Fibroblast of the aortic adventitia (primary cell): ENCODE results near the gene XYLT1. TPM values are rescaled to one million over a fixed set of nuclear protein-coding genes. Genes with fewer than 3 reads are reported as not detected.
"Not testable (repeated sequence)": the region's sequence is repeated elsewhere in the genome, so short reads cannot be mapped to it uniquely, and the experiment has no call there.

Experiments
- DNase-seq: peaks from one replicate; pipeline ENCODE4 v3.0.0-alpha.2; 2010; ENCODE audit warnings: low read depth
- H3K4me3 ChIP-seq: 2 replicates; pipeline ENCODE4 v1.5.1; 2011; ENCODE audit warnings: low read depth, mild to moderate bottlenecking, control low read depth, low read length, moderate library complexity
- total RNA-seq: library from RNA; depleted of rRNA; stranded (reverse); fragments of >200 nt; gene quantifications from 2 replicates; pipeline ENCODE4 v1.2.3, GENCODE V29; 2012; ENCODE audit warnings: low replicate concordance
- TF ChIP-seq, protein P1 (sequence below): IDR thresholded peaks from 2 replicates; pipeline ENCODE4 v1.5.1; 2011; ENCODE audit warnings: mild to moderate bottlenecking, low read length, control low read depth, inconsistent platforms; ENCODE audit not compliant: insufficient read depth

The XYLT1 gene
- total RNA-seq, 1 donor = 32.7 TPM

DNA sequence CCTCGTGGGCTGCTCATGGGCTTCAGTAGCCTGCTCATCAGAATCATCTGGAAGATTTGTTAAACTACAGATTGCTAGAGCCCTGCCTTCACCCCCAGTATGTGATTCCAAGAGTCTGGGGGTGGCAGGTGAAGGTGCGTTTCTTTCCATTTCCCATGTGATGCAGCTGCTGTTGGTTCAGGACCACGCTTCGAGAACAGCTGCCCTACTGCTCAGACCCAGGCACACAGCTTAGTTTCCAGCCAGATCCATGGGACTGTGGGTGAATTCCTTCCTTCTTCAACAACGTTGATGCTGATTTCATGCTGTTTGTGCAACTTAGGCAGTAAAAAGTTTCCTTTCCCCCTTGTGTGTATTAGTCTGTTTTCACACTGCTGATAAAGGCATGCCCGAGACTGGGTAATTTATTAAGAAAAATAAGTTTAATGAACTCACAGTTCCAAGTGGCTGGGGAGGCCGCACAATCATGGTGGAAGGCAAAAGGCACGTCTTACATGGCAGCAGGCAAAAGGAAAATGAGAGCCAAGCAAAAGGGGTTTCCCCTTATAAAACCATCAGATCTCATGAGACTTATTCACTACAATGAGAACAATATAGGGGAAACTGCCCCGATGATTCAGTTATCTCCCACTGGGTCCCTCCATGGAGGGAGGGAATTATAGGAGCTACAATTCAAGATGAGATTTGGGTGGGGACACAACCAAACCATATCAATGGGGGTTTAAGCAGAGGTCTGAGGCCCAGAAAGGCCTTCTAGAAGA, 159.2 kb downstream of the XYLT1 start:
- TF ChIP-seq, protein P1, sequence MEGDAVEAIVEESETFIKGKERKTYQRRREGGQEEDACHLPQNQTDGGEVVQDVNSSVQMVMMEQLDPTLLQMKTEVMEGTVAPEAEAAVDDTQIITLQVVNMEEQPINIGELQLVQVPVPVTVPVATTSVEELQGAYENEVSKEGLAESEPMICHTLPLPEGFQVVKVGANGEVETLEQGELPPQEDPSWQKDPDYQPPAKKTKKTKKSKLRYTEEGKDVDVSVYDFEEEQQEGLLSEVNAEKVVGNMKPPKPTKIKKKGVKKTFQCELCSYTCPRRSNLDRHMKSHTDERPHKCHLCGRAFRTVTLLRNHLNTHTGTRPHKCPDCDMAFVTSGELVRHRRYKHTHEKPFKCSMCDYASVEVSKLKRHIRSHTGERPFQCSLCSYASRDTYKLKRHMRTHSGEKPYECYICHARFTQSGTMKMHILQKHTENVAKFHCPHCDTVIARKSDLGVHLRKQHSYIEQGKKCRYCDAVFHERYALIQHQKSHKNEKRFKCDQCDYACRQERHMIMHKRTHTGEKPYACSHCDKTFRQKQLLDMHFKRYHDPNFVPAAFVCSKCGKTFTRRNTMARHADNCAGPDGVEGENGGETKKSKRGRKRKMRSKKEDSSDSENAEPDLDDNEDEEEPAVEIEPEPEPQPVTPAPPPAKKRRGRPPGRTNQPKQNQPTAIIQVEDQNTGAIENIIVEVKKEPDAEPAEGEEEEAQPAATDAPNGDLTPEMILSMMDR = no peak
- no peak overlapping the region for H3K4me3 ChIP-seq
- no peak for DNase-seq

DNA sequence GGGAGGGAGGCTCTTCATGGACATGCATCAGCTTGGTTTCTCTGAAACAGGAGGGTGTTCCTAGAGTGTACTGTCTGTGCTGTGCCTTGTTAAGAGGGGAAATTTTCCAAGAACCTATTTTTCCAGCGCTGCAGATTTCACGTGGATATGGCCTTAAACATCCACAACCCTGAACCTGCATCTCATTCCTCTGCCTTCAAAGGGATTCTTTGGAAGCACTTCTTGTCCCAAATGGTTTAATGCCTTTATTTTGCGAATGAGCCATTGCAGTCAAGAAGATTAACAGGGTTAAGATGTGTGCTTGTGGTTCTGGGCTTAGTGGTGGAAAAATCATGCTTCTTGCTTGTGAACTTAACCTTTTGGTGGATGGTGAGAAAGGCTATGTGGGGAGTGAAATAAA, 161.2 kb downstream of the XYLT1 start:
- TF ChIP-seq, protein P1 = no peak
- no peak for DNase-seq
- no peak overlapping the region for H3K4me3 ChIP-seq

DNA sequence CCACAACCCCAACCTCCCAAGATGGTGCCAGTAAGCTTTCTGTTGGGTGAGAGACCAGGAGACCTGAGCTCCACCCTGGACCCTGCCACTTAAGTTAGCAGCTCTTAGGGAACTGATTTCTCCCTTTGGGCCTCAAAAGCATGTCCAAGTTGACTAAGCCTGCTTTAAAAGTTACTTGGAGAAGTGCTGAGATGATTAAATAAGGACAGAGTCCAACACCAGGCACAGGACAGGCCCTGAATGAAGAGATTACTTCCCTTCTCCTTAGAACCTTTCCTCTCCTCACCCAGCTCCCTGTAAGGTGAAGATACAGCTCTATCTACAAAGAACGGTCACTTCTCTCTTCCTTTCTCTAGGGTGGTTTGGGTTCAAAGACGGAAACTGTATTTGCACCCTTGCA, 162.6 kb downstream of the XYLT1 start:
- no peak for DNase-seq
- TF ChIP-seq, protein P1 = no peak
- H3K4me3 ChIP-seq = no peak overlapping the region

DNA sequence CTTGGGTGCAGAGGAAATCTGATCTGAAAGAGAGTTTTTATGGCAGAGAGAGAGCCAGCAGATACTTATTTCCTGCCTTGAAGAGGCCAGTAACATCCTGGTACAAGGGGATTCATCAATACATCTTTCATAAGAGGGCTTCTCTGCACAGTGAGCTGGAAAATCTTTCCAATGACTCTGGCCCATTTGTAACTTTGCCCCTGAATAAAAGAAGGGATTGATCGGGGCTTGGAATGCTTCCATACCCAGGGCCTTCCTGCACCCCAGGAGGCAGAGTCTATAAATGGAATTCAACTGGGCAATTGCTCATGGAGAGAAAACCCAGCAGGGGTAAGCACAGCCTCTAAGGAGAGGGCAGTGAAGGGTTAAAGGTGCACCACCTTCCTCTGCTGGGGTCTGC, 163.3 kb downstream of the XYLT1 start:
- TF ChIP-seq, protein P1 = no peak
- no peak overlapping the region for H3K4me3 ChIP-seq
- no peak for DNase-seq

DNA sequence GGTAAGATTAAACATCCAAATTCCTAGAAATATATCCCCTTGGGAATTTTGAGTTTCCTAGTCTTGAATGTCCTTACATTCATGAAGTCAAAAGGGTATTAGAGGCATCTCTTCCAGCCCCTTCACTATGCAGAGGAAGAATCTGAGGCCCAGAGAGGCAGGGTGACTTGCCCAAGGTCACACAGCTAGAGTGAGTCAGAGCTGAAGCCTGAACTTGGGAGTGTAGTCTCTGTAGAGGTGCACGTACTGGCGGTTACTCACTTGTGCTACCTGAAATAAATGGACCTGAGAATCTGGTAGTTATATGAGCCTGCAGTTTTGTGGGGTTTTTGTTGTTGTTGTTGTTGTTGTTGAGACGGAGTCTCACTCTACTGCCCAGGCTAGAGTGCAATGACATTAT, 164.0 kb downstream of the XYLT1 start:
- TF ChIP-seq, protein P1 = no peak
- H3K4me3 ChIP-seq = no peak overlapping the region
- no peak for DNase-seq

DNA sequence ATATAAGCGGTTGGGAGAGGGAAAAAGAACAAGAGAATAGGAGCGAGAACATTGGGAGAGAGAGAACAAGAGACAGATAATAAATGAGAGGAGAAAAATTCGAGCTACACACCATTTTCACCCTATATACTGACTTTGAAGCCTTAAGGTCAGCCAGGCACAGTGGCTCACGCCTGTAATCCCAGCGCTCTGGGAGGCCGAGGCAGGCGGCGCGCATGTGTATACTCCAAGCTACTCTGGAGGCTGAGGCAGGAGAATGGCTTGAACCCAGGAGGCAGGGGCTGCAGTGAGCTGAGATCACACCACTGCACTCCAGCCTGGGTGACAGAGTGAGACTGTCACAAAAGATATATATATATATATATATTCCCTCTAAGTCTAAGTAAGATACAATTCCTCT, 164.5 kb downstream of the XYLT1 start:
- not testable (repeated sequence) for DNase-seq, H3K4me3 ChIP-seq

DNA sequence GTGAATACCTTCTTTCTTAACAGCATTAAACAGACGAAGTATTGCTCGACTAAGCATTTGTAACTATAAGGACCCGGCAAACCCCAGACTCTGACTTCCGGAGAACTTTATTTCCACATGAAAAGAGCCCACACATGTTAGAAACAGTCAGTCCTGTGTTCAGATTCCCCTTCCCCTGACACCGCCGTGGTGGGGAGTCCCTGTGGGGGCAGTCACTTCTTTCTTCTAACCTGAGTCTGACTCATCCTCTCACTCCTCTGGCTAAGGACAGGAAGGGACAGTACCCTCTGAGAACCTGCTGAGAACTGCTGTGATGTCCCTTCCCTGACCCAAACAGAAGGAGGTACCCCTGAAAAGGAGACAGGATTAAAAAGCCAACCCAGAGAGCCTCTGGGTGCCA, 165.1 kb downstream of the XYLT1 start:
- DNase-seq = no peak

More for the DNA sequence above, 165.1 kb downstream of the XYLT1 start:
- H3K4me3 ChIP-seq = no peak overlapping the region
- TF ChIP-seq, protein P1 = no peak
